Mucosa of stomach (tissue), 1 donor: ENCODE data around the gene ASAP2.
"Not testable (repeated sequence)": the region's sequence is repeated elsewhere in the genome, so short reads cannot be mapped to it uniquely, and the experiment has no call there.

Experiments used
- H3K27me3 ChIP-seq: one replicate; pipeline ENCODE4 v1.7.0; 2013; ENCODE audit warnings: mild to moderate bottlenecking, low read length; ENCODE audit not compliant: control insufficient read depth, insufficient read depth
- H3K36me3 ChIP-seq: one replicate; pipeline ENCODE4 v1.7.0; 2013; ENCODE audit warnings: low read length; ENCODE audit not compliant: control insufficient read depth, insufficient read depth
- H3K4me1 ChIP-seq: one replicate; pipeline ENCODE4 v1.7.0; 2013; ENCODE audit warnings: mild to moderate bottlenecking, low read length; ENCODE audit not compliant: control insufficient read depth, insufficient read depth
- H3K4me3 ChIP-seq: one replicate; pipeline ENCODE4 v1.7.0; 2013; ENCODE audit warnings: low read length
- H3K9ac ChIP-seq: one replicate; pipeline ENCODE4 v1.7.0; 2013; ENCODE audit warnings: mild to moderate bottlenecking, low read length, moderate library complexity
- H3K9me3 ChIP-seq: one replicate; pipeline ENCODE4 v1.7.0; 2013; ENCODE audit warnings: mild to moderate bottlenecking, low read length, moderate library complexity; ENCODE audit not compliant: control insufficient read depth
- donor health status: Pancreatic carcinoma.

Gene ASAP2

DNA sequence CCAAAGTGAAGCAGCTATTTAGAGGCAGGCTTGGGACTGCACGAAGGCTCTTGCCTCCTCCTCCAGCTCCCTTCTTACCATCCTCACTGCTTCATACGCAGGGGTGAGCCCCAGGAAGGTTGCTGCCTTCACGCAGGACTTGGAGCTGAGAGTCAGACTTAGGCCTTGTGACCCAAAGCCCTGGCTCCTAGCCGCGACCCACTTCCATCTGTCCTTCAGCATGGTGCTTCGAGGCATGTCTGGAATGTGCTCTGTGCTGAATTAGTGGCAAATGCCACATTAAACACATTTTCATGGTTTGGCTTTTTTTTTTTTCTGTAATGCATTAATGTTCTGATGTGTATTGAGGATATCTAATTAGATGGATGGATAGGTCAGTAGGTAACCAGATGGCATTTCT lies 179.2 kb downstream of the ASAP2 start:
- H3K4me3 ChIP-seq = no peak overlapping the region
- peaks cover 10% of the 10 kb centered on the region for H3K4me1 ChIP-seq
- H3K27me3 ChIP-seq = no peaks in the 10 kb centered on the region
- H3K9ac ChIP-seq = no peak overlapping the region
- H3K36me3 ChIP-seq = peaks cover 13% of the 10 kb centered on the region
- H3K9me3 ChIP-seq = no peaks in the 10 kb centered on the region

DNA sequence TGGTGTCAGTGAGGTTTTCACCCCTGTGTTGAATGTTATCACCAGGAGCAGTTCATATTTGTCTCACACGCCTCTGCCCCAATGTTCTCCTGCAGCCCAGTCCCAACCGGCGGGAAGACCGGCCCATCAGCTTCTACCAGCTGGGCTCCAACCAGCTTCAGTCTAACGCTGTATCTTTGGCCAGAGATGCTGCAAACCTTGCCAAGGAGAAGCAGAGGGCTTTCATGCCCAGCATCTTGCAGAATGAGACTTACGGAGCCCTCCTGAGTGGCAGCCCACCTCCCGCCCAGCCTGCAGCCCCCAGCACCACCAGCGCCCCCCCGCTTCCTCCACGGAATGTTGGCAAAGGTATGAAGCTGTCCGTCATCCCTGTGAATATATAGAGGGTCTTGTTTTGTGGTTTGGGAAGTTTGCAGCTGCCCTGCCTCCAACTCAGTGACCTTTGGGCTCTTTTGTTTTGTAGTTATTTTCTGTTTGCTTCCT lies 181.6 kb downstream of the ASAP2 start:
- Histone ChIP-seq H3K9ac (no peak overlapping the region), H3K36me3 (peaks cover 5% of the 10 kb centered on the region)

GRCh38 chr2:9388950-9389911 lies 182.6 kb downstream of the ASAP2 start:
- H3K27me3 ChIP-seq = no peaks in the 10 kb centered on the region
- H3K9ac ChIP-seq = no peak overlapping the region
- no peaks in the 10 kb centered on the region for H3K9me3 ChIP-seq
- no peaks in the 10 kb centered on the region for H3K4me1 ChIP-seq
- peaks cover 4% of the 10 kb centered on the region for H3K36me3 ChIP-seq
- no peak overlapping the region for H3K4me3 ChIP-seq

More for the DNA sequence above, 181.6 kb downstream of the ASAP2 start:
- no peaks in the 10 kb centered on the region for H3K27me3 ChIP-seq
- no peaks in the 10 kb centered on the region for H3K4me1 ChIP-seq
- no peak overlapping the region for H3K4me3 ChIP-seq
- no peaks in the 10 kb centered on the region for H3K9me3 ChIP-seq

GRCh38 chr2:9390151-9390850 lies 183.7 kb downstream of the ASAP2 start:
- Histone ChIP-seq H3K4me1 (no peaks in the 10 kb centered on the region), H3K4me3 (no peak overlapping the region), H3K36me3 (peaks cover 4% of the 10 kb centered on the region), H3K9ac (no peak overlapping the region), H3K9me3 (no peaks in the 10 kb centered on the region), H3K27me3 (no peaks in the 10 kb centered on the region)

DNA sequence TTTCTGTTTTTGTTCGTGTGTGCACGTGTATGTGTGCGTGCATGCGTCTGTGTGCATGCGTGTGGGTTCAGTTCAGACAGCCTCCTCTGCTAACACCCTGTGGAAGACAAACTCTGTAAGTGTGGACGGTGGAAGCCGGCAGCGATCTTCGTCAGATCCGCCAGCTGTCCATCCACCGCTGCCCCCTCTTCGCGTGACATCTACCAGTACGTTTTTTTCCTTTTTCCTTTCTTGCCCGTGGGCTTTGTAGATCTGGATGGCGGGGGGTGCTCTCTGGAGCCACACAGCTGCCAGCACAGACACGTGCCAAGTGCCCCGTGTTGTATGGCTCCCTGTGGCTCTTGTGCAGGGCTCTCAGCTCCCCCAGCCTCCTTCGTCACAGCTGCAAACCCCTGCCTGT lies 184.4 kb downstream of the ASAP2 start:
- Histone ChIP-seq H3K9me3 (no peaks in the 10 kb centered on the region), H3K36me3 (peaks cover 4% of the 10 kb centered on the region), H3K4me3 (no peak overlapping the region), H3K27me3 (no peaks in the 10 kb centered on the region), H3K9ac (no peak overlapping the region), H3K4me1 (no peaks in the 10 kb centered on the region)

- no peaks in the 10 kb centered on the region for H3K4me1 ChIP-seq
- peaks cover 4% of the 10 kb centered on the region for H3K36me3 ChIP-seq
- no peaks in the 10 kb centered on the region for H3K27me3 ChIP-seq
- no peak overlapping the region for H3K9ac ChIP-seq
- no peak overlapping the region for H3K4me3 ChIP-seq
- H3K9me3 ChIP-seq = no peaks in the 10 kb centered on the region
Observed at GRCh38 chr2:9391961-9392720, 185.5 kb downstream of the ASAP2 start.

DNA sequence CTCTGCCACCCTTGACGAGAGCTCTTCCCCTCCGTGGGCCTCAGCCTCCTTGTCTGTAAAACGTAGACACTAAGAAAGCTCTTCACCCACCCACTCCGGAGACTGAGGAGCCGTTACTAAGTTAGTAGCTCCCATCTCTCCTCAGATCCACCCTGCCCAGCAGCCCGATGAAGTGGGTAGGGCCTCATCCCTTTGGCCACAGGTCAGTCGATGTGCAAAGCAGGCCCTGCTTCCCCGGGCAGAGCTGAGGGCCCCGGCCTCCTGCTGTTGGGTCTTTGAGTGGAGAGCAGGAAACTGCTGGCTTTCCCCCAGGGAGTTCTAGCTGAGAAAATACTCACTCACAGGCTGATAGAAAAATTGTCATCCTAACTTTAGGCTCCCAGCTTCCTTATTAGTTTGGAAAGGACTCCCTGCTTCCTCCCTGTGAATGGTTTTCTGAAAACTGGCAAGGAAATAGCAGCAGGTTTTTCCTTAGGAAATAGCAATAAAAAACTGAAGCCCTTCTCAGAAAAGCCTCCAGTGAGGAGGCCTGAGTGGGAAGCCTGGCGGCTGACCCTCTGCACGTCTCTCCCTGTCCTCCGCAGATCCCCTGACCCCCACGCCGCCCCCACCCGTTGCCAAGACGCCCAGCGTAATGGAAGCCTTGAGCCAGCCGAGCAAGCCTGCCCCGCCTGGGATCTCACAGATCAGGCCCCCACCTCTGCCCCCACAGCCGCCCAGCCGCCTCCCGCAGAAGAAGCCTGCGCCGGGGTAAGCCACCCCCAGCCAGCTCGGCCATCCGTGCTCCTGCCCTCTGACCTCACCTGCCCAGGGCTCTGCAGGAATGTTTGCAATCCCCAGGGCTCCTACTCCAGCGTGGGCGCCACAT lies 186.5 kb downstream of the ASAP2 start:
- Histone ChIP-seq H3K4me3 (no peak overlapping the region), H3K36me3 (peaks cover 4% of the 10 kb centered on the region), H3K9me3 (no peaks in the 10 kb centered on the region), H3K9ac (no peak overlapping the region), H3K27me3 (no peaks in the 10 kb centered on the region), H3K4me1 (no peaks in the 10 kb centered on the region)

GRCh38 chr2:9394816-9395215 lies 188.2 kb downstream of the ASAP2 start:
- Histone ChIP-seq H3K9ac (no peak overlapping the region), H3K9me3 (no peaks in the 10 kb centered on the region), H3K4me1 (no peaks in the 10 kb centered on the region), H3K27me3 (no peaks in the 10 kb centered on the region), H3K4me3 (no peak overlapping the region), H3K36me3 (peaks cover 4% of the 10 kb centered on the region)

GRCh38 chr2:9397201-9397600 lies 190.6 kb downstream of the ASAP2 start:
- H3K9ac ChIP-seq = no peak overlapping the region
- H3K36me3 ChIP-seq = peaks cover 4% of the 10 kb centered on the region
- H3K4me1 ChIP-seq = no peaks in the 10 kb centered on the region
- no peak overlapping the region for H3K4me3 ChIP-seq
- H3K9me3 ChIP-seq = no peaks in the 10 kb centered on the region
- H3K27me3 ChIP-seq = no peaks in the 10 kb centered on the region

- H3K36me3 ChIP-seq, H3K4me3 ChIP-seq, H3K4me1 ChIP-seq, H3K9ac ChIP-seq, H3K27me3 ChIP-seq, H3K9me3 ChIP-seq: not testable (repeated sequence)
Observed at GRCh38 chr2:9398251-9398650, 191.6 kb downstream of the ASAP2 start.
